ENCODE data around the gene KIAA0232.
"Not testable (repeated sequence)": the region's sequence is repeated elsewhere in the genome, so short reads cannot be mapped to it uniquely, and the experiment has no call there.

The KIAA0232 gene

DNA sequence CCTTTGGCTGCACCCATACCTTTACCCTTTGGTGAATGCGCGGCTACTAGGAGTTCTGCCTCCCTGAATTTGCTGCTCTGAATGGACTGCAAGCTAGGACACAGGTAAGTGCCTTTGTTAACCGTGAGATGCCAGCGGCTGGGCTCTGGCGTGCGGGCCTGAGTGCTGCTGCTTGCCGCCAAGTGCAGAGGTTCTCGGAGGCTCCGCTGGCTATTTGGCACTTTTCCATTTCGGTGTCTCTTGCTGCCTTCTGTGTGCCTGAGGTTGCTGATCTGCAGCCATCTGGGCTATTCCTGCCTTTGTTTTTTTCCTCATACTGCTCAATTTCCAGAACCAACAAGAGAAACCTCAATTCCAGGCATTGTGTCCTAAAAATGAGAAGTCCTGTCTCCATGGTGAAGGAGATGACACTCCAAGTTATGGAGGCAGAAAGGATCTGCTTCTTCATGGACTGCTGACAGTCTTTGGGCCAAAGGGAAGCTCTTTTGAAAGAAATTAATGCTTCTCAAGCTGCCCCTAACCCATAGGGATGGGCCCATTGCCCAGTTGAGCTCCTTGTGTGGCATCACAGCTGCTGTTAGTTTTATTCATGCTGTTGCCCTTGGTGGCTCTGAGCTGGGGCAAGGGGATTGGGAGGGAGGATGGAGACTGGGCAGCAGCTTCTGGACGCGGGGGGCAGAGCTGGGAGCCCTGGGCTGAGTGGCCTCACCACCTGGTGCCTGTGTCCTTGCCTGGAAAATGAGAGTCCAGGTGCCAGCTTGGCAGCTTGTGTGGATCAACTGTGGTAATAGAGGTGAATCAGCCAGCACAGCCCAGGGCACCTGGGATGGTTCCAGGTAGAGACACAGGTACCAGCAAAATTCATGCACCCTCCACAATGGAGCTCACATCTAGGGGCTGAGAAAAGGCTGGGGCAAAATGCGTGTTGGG, 123.3 kb downstream of the KIAA0232 start:
- H3K27me3 Mint-ChIP-seq: no peaks in the 10 kb centered on the region
- H3K9me3 Mint-ChIP-seq: no peaks in the 10 kb centered on the region
- H3K4me3 Mint-ChIP-seq: no peak overlapping the region
- H3K27ac Mint-ChIP-seq: no peak overlapping the region
- no peak for DNase-seq
- peaks cover 29% of the 10 kb centered on the region for H3K4me1 Mint-ChIP-seq (ENCODE audit: low read depth)
- H3K36me3 Mint-ChIP-seq (ENCODE audit: low read depth): peaks cover 5% of the 10 kb centered on the region

- H3K27ac Mint-ChIP-seq; H3K9me3 Mint-ChIP-seq; DNase-seq; H3K4me3 Mint-ChIP-seq; H3K27me3 Mint-ChIP-seq; H3K36me3 Mint-ChIP-seq (ENCODE audit: low read depth): not testable (repeated sequence)
- peaks cover 36% of the 10 kb centered on the region for H3K4me1 Mint-ChIP-seq (ENCODE audit: low read depth)
Measured at GRCh38 chr4:6906486-6906885, 124.0 kb downstream of the KIAA0232 start.

DNA sequence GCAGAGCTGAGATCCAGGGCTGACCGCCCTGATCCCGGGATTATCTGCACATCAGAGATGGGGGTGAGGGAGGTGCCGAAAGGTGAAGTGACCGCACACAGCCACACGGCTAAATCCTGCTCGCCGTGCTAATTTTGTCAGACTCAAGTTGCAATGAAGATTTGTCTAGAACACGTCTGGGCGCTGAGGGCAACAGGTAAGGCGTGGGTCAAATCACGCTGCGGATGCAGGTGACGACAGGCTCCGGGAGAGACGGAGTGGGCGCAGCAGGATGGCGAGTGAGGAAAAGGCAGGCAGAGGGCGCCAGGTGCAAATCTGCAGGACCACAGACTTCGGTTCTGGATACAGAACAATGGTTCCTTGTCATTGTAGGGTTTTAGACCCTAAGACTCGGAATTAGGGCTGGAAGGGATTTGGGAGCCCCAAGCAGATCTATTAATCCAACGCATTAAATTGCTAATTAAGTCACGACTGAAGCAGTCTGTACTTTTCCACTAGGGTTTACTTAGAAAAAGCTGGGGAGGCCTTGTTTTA, 125.2 kb downstream of the KIAA0232 start:
- Mint-ChIP-seq H3K4me1 (ENCODE audit: low read depth) (peaks cover 46% of the 10 kb centered on the region), H3K27ac (no peak overlapping the region), H3K27me3 (no peaks in the 10 kb centered on the region), H3K4me3 (no peak overlapping the region), H3K36me3 (ENCODE audit: low read depth) (peaks cover 11% of the 10 kb centered on the region), H3K9me3 (no peaks in the 10 kb centered on the region)
- DNase-seq: no peak

GRCh38 chr4:6908432-6909112, 126.0 kb downstream of the KIAA0232 start:
- no peaks in the 10 kb centered on the region for H3K27me3 Mint-ChIP-seq

GRCh38 chr4:6909113-6909969, 126.8 kb downstream of the KIAA0232 start, which contains the start of gene TBC1D14:
Gene TBC1D14 (plus strand): TSS chr4:6909826. CDS start chr4:6923390, 13,564 bp downstream.
- Mint-ChIP-seq H3K27me3 (no peaks in the 10 kb centered on the region), H3K27ac (peak within 1 kb of the TSS; percentile 94), H3K4me3 (peak within 1 kb of the TSS; percentile 93), H3K9me3 (no peaks in the 10 kb centered on the region), H3K4me1 (ENCODE audit: low read depth) (peaks cover 57% of the 10 kb centered on the region), H3K36me3 (ENCODE audit: low read depth) (peaks cover 11% of the 10 kb centered on the region)
- peak; percentile 93 for DNase-seq

More at GRCh38 chr4:6908432-6909112, 126.0 kb downstream of the KIAA0232 start:
- peaks cover 53% of the 10 kb centered on the region for H3K4me1 Mint-ChIP-seq (ENCODE audit: low read depth)
- H3K4me3 Mint-ChIP-seq: peak overlapping the region; percentile 85
- H3K9me3 Mint-ChIP-seq: no peaks in the 10 kb centered on the region
- DNase-seq: no peak
- H3K27ac Mint-ChIP-seq: peak overlapping the region; percentile 92
- H3K36me3 Mint-ChIP-seq (ENCODE audit: low read depth): peaks cover 11% of the 10 kb centered on the region

DNA sequence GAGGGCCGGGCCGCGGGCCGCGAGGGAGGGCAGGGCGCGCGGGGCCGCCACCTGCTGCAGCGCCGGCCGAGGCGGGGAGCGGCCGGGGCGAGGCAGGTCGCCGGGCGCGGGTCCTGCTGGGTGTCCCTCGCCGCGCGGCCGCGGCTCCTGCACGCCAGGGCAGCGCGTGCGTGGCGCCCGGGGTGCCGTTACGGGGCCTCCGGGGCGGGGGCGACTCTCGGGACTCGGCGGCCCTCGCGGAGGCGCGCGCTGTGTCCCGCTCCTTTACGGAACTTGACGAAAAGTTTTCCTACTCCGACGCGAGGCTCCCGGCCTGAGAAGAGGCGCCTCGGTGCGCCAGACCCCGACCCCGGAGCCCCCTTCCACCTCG, 127.4 kb downstream of the KIAA0232 start:
- peaks cover 56% of the 10 kb centered on the region for H3K4me1 Mint-ChIP-seq (ENCODE audit: low read depth)
- peaks cover 11% of the 10 kb centered on the region for H3K36me3 Mint-ChIP-seq (ENCODE audit: low read depth)
- peak overlapping the region; percentile 93 for H3K4me3 Mint-ChIP-seq
- no peak for DNase-seq
- H3K27me3 Mint-ChIP-seq: no peaks in the 10 kb centered on the region
- no peaks in the 10 kb centered on the region for H3K9me3 Mint-ChIP-seq
- H3K27ac Mint-ChIP-seq: peak overlapping the region; percentile 94

- Mint-ChIP-seq H3K27ac (peak overlapping the region; percentile 94), H3K36me3 (ENCODE audit: low read depth) (peaks cover 11% of the 10 kb centered on the region), H3K9me3 (no peaks in the 10 kb centered on the region), H3K27me3 (no peaks in the 10 kb centered on the region), H3K4me1 (ENCODE audit: low read depth) (peaks cover 59% of the 10 kb centered on the region), H3K4me3 (peak overlapping the region; percentile 93)
- peak; percentile 48 for DNase-seq
Measured at GRCh38 chr4:6910340-6910959, 127.9 kb downstream of the KIAA0232 start.

DNA sequence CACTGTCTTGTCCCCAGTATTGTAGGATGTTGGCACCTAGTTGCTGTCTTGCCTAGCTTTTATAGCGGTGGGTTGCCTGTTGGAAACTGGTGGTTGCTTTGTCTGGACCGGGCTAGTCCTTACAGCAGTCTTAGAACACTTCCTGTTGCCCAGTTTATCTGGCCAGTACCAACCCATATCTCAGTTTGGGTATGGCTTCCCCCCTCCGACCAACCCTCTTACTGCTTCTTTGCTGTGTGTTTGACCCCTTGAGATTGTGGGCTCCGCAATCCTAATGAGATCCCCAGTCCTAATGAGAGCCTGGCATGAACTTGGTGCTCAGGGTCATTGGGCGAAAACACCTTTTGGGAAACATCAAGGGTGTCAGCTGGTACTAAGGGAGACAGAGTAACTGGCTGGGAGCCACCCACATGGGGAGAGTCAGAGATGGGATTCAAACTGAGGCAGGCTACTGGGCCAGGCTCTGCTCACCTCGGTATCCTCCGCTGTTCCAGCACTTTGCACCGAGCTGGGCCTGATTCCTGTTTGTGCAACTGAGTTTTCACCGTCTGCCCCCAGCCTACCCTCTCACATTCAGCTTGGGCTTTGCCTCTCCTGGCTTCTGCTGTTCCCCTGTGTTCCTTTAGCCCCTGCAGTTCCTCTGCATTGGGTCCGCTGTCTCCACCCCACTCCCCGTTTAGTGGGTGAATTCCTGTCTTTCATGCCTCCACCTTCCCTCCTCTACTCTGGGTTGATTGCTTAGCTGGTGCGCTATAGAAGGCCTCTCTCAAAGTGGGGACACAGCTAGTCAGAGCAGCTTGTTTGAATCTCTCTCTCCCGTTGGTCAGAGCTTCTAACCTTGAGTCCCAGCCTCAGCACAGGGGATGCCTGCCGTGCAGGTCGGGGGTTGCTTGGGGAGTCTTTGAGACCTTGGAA, 128.7 kb downstream of the KIAA0232 start:
- no peaks in the 10 kb centered on the region for H3K9me3 Mint-ChIP-seq
- peak overlapping the region; percentile 93 for H3K4me3 Mint-ChIP-seq
- peaks cover 65% of the 10 kb centered on the region for H3K4me1 Mint-ChIP-seq (ENCODE audit: low read depth)
- H3K27me3 Mint-ChIP-seq: no peaks in the 10 kb centered on the region
- DNase-seq: no peak
- H3K36me3 Mint-ChIP-seq (ENCODE audit: low read depth): peaks cover 11% of the 10 kb centered on the region
- peak overlapping the region; percentile 94 for H3K27ac Mint-ChIP-seq

DNA sequence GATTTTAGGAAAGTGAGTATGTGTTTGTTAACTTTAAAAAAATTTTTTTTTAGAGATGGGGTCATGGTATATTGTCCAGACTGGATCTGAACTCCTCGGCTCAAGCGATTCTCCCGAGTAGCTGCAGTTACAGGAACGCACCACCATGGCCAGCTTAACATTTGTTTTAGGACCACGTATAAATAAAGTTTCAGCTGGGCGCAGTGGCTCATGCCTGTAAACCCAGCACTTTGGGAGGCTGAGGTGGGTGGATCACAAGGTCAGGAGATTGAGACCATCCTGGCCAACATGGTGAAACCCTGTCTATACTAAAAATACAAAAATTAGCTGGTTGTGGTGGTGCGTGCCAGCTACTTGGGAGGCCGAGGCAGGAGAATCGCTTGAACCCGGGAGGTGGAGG, 129.4 kb downstream of the KIAA0232 start:
- Mint-ChIP-seq H3K36me3 (ENCODE audit: low read depth) (peaks cover 11% of the 10 kb centered on the region), H3K4me1 (ENCODE audit: low read depth) (peaks cover 72% of the 10 kb centered on the region), H3K27ac (peak overlapping the region; percentile 76), H3K4me3 (peak overlapping the region; percentile 93)
- not testable (repeated sequence) for H3K9me3 Mint-ChIP-seq, H3K27me3 Mint-ChIP-seq, DNase-seq

GRCh38 chr4:6912441-6912840, 129.9 kb downstream of the KIAA0232 start:
- DNase-seq: no peak
- Mint-ChIP-seq H3K4me3 (peak overlapping the region; percentile 1), H3K27me3 (no peaks in the 10 kb centered on the region), H3K36me3 (ENCODE audit: low read depth) (peaks cover 11% of the 10 kb centered on the region), H3K4me1 (ENCODE audit: low read depth) (peaks cover 77% of the 10 kb centered on the region), H3K9me3 (no peaks in the 10 kb centered on the region), H3K27ac (no peak overlapping the region)

GRCh38 chr4:6913350-6913905, 130.9 kb downstream of the KIAA0232 start:
- Mint-ChIP-seq H3K36me3 (ENCODE audit: low read depth) (peaks cover 11% of the 10 kb centered on the region), H3K27ac (peak overlapping the region; percentile 60), H3K9me3 (no peaks in the 10 kb centered on the region), H3K27me3 (no peaks in the 10 kb centered on the region), H3K4me3 (no peak overlapping the region), H3K4me1 (ENCODE audit: low read depth) (peaks cover 79% of the 10 kb centered on the region)
- DNase-seq: no peak

GRCh38 chr4:6914448-6914847, 131.9 kb downstream of the KIAA0232 start:
- H3K27ac Mint-ChIP-seq: peak overlapping the region; percentile 22
- H3K4me1 Mint-ChIP-seq (ENCODE audit: low read depth): peaks cover 78% of the 10 kb centered on the region
- DNase-seq: no peak
- peaks cover 15% of the 10 kb centered on the region for H3K36me3 Mint-ChIP-seq (ENCODE audit: low read depth)
- H3K4me3 Mint-ChIP-seq: no peak overlapping the region
- no peaks in the 10 kb centered on the region for H3K27me3 Mint-ChIP-seq
- no peaks in the 10 kb centered on the region for H3K9me3 Mint-ChIP-seq
